HCT116 (cell line): Measurements from ENCODE around the gene MYH14. TPM values are rescaled to one million over a fixed set of nuclear protein-coding genes. Genes with fewer than 3 reads are reported as not detected.

ENCODE experiments used
- ATAC-seq: fragments of 200-7000 bp; cut with Tn5 transposase; 2 replicates; pipeline ENCODE4 v1.9.1; 2020; ENCODE audit warnings: mild to moderate bottlenecking, moderate library complexity
- BruUV-seq: library from RNA; stranded (reverse); fragments of 400-500 nt; replicated peaks from 2 replicates; lab custom pipeline; 2021; lab: Mats Ljungman, UMichigan
- CTCF ChIA-PET: fragments of 300-600 bp; sonication (Branson Sonifier 250); formaldehyde crosslinking; loops from one replicate; lab custom pipeline; 2021; ENCODE audit warnings: antibody characterized with exemption; lab: Charles Lee
- POLR2A ChIA-PET: fragments of 300-600, 350-600 bp; sonication (Branson Sonifier 250); formaldehyde crosslinking; loops from one replicate; lab custom pipeline; 2021; ENCODE audit warnings: antibody characterized with exemption; lab: Charles Lee
- RAD21 ChIA-PET, 2 experiments: fragments of 300-600 bp; sonication (Branson Sonifier 250); formaldehyde crosslinking; loops; one replicate each; lab custom pipeline; 2023; ENCODE audit warnings: low total read pairs in 2 of 2; ENCODE audit not compliant: uncharacterized antibody in 2 of 2, unreplicated experiment in 2 of 2, low non-redundant PET in 1 of 2; lab: Charles Lee
- DNase-seq: peaks from one replicate; pipeline ENCODE4 v3.0.0-alpha.2; 2010; ENCODE audit warnings: low read depth, low spot score
- H2AFZ ChIP-seq: fragments of 200-600 bp; shearing (Covaris generic), sonication (generic); 2 replicates; pipeline ENCODE4 v1.6.1; 2017; ENCODE audit warnings: low read depth, mixed run types, mixed read lengths, antibody characterized with exemption, low read length; ENCODE audit not compliant: poor library complexity, severe bottlenecking
- H3K27ac ChIP-seq: 2 replicates; pipeline ENCODE4 v1.5.1; 2012; ENCODE audit warnings: low read depth, low read length
- H3K27me3 ChIP-seq: fragments of 200-600 bp; sonication (generic); 2 replicates; pipeline ENCODE4 v1.6.1; 2016; ENCODE audit warnings: mixed run types, low read length, mixed read lengths; ENCODE audit not compliant: insufficient read depth
- H3K36me3 ChIP-seq, 2 experiments: fragments of 200-500 bp in 1 of 2; fragments of 200-600 bp in 1 of 2; sonication (Bioruptor generic) in 1 of 2; sonication (generic) in 1 of 2; 2 replicates each; pipeline versions ENCODE4 v1.5.1 to v1.6.1; 2014 to 2016; ENCODE audit warnings: low read length in 2 of 2, inconsistent platforms in 1 of 2, mixed read lengths in 1 of 2, mixed run types in 1 of 2; ENCODE audit not compliant: insufficient read depth in 2 of 2, control insufficient read depth in 1 of 2
- H3K4me1 ChIP-seq, 2 experiments: fragments of 200-600 bp in 1 of 2; sonication (generic) in 1 of 2; 2 replicates each; pipeline versions ENCODE4 v1.5.1 to v1.6.1; 2012 to 2017; ENCODE audit warnings: low read length in 2 of 2, inconsistent platforms in 1 of 2, mild to moderate bottlenecking in 1 of 2, mixed read lengths in 1 of 2, mixed run types in 1 of 2, moderate library complexity in 1 of 2; ENCODE audit not compliant: insufficient read depth in 2 of 2, control insufficient read depth in 1 of 2
- H3K4me2 ChIP-seq: fragments of 200-600 bp; sonication (generic); 2 replicates; pipeline ENCODE4 v1.6.1; 2017; ENCODE audit warnings: mixed run types, low read length, mixed read lengths
- H3K4me3 ChIP-seq, 2 experiments: fragments of 200-600 bp in 1 of 2; sonication (generic) in 1 of 2; replicated peaks in 1 of 2; 2 replicates each; pipeline ENCODE4 v1.5.1; 2011 to 2016; ENCODE audit warnings: low read length in 2 of 2, control low read depth in 1 of 2, low read depth in 1 of 2, mild to moderate bottlenecking in 1 of 2, mixed read lengths in 1 of 2, mixed run types in 1 of 2
- H3K79me2 ChIP-seq: fragments of 200-600 bp; sonication (generic); 2 replicates; pipeline ENCODE4 v1.6.1; 2017; ENCODE audit warnings: mild to moderate bottlenecking, mixed run types, low read length, moderate library complexity, mixed read lengths; ENCODE audit not compliant: insufficient read depth
- H3K9ac ChIP-seq: fragments of 200-600 bp; sonication (generic); 2 replicates; pipeline ENCODE4 v1.6.1; 2016; ENCODE audit warnings: low read length, mixed read lengths
- H3K9me2 ChIP-seq: fragments of 200-600 bp; sonication (generic), shearing (Covaris generic); 2 replicates; pipeline ENCODE4 v1.6.1; 2017; ENCODE audit warnings: mixed run types, mild to moderate bottlenecking, moderate library complexity; ENCODE audit not compliant: insufficient read depth
- H3K9me3 ChIP-seq, 2 experiments: fragments of 200-500 bp in 1 of 2; fragments of 200-600 bp in 1 of 2; sonication (Bioruptor generic) in 1 of 2; sonication (generic) in 1 of 2; 2 replicates each; pipeline ENCODE4 v1.6.1; 2014 to 2017; ENCODE audit warnings: low read length in 2 of 2, mixed read lengths in 2 of 2, inconsistent platforms in 1 of 2, low read depth in 1 of 2, mild to moderate bottlenecking in 1 of 2, mixed run types in 1 of 2, moderate library complexity in 1 of 2; ENCODE audit not compliant: control insufficient read depth in 1 of 2, insufficient read depth in 1 of 2
- H4K20me1 ChIP-seq: fragments of 200-600 bp; sonication (generic), shearing (Covaris generic); 2 replicates; pipeline ENCODE4 v1.6.1; 2017; ENCODE audit warnings: mixed run types, mild to moderate bottlenecking, moderate library complexity; ENCODE audit not compliant: insufficient read depth
- EGR1 ChIP-seq: IDR thresholded peaks from 2 replicates; pipeline ENCODE4 v1.6.1; 2012; ENCODE audit warnings: low read depth
- FOSL1 ChIP-seq: IDR thresholded peaks from 2 replicates; pipeline ENCODE4 v1.6.1; 2012; ENCODE audit warnings: low read depth
- REST ChIP-seq: IDR thresholded peaks from 2 replicates; pipeline ENCODE4 v1.6.1; 2012; ENCODE audit warnings: low read depth
- SP1 ChIP-seq: IDR thresholded peaks from 2 replicates; pipeline ENCODE4 v1.6.1; 2012; ENCODE audit warnings: low read depth
- ZFX ChIP-seq: fragments of 450-650 bp; IDR thresholded peaks from 2 replicates; pipeline ENCODE4 v1.6.1; 2017
- intact Hi-C: fragments of 100-400 bp; cut with micrococcal nuclease; formaldehyde crosslinking; loops from 2 replicates; pipeline ENCODE4 v1.10.0; 2022
- total RNA-seq: library from RNA; stranded (reverse); gene quantifications from one replicate; pipeline ENCODE4 v1.2.1, GENCODE V29; 2021; ENCODE audit not compliant: unreplicated experiment

The MYH14 gene
- total RNA-seq, 1 experiment from 2014 or later = 60.1 TPM

GRCh38 chr19:50233308-50233910 lies 30.0 kb downstream of the MYH14 start:
- no peaks in the 10 kb centered on the region for H3K36me3 ChIP-seq

More at GRCh38 chr19:50233308-50233910, 30.0 kb downstream of the MYH14 start:
- ChIA-PET POLR2A (no interaction called here), CTCF (interaction anchor here (0.9 kb wide), 1 partner anchor 19 kb away, joined by 3 read pairs; no protein-coding TSS in a partner anchor), RAD21 (no interaction called here)
- TF ChIP-seq FOSL1 = no peak
- no peak for TF ChIP-seq EGR1
- TF ChIP-seq REST = no peak
- TF ChIP-seq ZFX = no peak
- TF ChIP-seq SP1 = no peak
- Histone ChIP-seq H3K9me2 (no peaks in the 10 kb centered on the region), H3K4me3 (no peak overlapping the region), H3K4me1 (no peaks in the 10 kb centered on the region; a peak in 1 of 4 replicates), H4K20me1 (no peaks in the 10 kb centered on the region), H3K4me2 (no peak overlapping the region), H3K27me3 (no peaks in the 10 kb centered on the region), H3K27ac (no peak overlapping the region), H3K9me3 (no peaks in the 10 kb centered on the region), H3K79me2 (no peaks in the 10 kb centered on the region), H2AFZ (no peak overlapping the region), H3K9ac (no peak overlapping the region)
- no peak for DNase-seq
- ATAC-seq = no peak
- no TSS peak for BruUV-seq
- intact Hi-C loops = no loop called here
